GM12878 (cell line): ENCODE measurements around the gene MYLK3.
"Not testable (repeated sequence)": the region's sequence is repeated elsewhere in the genome, so short reads cannot be mapped to it uniquely, and the experiment has no call there.

Experiments used
- BRCA1 ChIP-seq: IDR thresholded peaks from 2 replicates; pipeline ENCODE4 v1.6.1; 2011; ENCODE audit warnings: low read depth, low read length, improper control_type of control experiment
- EZH2 ChIP-seq: IDR thresholded peaks from 2 replicates; pipeline ENCODE4 v1.6.1; 2012; ENCODE audit warnings: low read depth, mild to moderate bottlenecking, control low read depth, inconsistent platforms, low read length, borderline replicate concordance; ENCODE audit not compliant: control insufficient read depth
- JUND ChIP-seq: IDR thresholded peaks from 2 replicates; pipeline ENCODE4 v1.6.1; 2012; ENCODE audit warnings: low read depth, mild to moderate bottlenecking, low read length, improper control_type of control experiment, moderate library complexity
- POLR2A ChIP-seq: IDR thresholded peaks from 2 replicates; pipeline ENCODE4 v1.6.1; 2011; ENCODE audit warnings: low read depth, mild to moderate bottlenecking, low read length
- TF ChIP-seq, protein P1 (sequence below), 3 experiments: IDR thresholded peaks in 2 of 3; conservative IDR thresholded peaks in 1 of 3; 2 replicates each; pipeline ENCODE4 v1.5.1; 2011; ENCODE audit warnings: low read depth in 3 of 3, low read length in 3 of 3, mild to moderate bottlenecking in 3 of 3, control low read depth in 2 of 3, moderate library complexity in 2 of 3, inconsistent platforms in 1 of 3, mixed read lengths in 1 of 3; ENCODE audit not compliant: control insufficient read depth in 2 of 3, insufficient read depth in 1 of 3; ENCODE audit errors: extremely low read depth in 1 of 3

DNA sequence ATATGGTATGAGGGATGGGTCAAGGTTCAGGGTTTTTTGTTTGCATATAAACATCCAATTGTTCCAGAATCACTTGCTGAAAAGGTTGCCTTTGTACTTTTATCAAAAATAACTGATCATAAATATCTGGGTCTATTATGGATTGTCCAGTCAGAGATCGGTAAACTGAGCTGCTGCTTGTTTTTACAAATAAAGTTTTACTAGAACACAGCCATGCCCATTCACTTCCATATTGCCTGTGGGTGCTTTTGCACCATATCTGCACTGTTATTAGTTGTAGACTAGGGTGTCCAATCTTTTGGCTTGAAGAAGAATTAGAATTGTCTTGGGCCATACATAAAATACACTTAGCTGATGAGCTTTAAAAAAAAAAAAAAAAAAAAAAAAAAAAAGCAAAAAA lies 70.2 kb downstream of the MYLK3 start:
- not testable (repeated sequence) for TF ChIP-seq JUND, POLR2A, BRCA1, EZH2
- TF ChIP-seq, protein P1, sequence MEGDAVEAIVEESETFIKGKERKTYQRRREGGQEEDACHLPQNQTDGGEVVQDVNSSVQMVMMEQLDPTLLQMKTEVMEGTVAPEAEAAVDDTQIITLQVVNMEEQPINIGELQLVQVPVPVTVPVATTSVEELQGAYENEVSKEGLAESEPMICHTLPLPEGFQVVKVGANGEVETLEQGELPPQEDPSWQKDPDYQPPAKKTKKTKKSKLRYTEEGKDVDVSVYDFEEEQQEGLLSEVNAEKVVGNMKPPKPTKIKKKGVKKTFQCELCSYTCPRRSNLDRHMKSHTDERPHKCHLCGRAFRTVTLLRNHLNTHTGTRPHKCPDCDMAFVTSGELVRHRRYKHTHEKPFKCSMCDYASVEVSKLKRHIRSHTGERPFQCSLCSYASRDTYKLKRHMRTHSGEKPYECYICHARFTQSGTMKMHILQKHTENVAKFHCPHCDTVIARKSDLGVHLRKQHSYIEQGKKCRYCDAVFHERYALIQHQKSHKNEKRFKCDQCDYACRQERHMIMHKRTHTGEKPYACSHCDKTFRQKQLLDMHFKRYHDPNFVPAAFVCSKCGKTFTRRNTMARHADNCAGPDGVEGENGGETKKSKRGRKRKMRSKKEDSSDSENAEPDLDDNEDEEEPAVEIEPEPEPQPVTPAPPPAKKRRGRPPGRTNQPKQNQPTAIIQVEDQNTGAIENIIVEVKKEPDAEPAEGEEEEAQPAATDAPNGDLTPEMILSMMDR (IDR thresholded peaks at IDR 0.05 in 2 of 3, conservative IDR thresholded peaks at IDR 0.05 in 1 of 3; ENCODE audit: control insufficient read depth in 2 of 3, extremely low read depth in 1 of 3, insufficient read depth in 1 of 3, low read depth in 3 of 3, low read length in 3 of 3): not testable (repeated sequence)
